Measurements from ENCODE around the gene DNAAF9. TPM values are rescaled to one million over a fixed set of nuclear protein-coding genes. Genes with fewer than 3 reads are reported as not detected.

DNAAF9 gene
- total RNA-seq, 1 experiment from 2014 or later: 4.6 TPM

DNA sequence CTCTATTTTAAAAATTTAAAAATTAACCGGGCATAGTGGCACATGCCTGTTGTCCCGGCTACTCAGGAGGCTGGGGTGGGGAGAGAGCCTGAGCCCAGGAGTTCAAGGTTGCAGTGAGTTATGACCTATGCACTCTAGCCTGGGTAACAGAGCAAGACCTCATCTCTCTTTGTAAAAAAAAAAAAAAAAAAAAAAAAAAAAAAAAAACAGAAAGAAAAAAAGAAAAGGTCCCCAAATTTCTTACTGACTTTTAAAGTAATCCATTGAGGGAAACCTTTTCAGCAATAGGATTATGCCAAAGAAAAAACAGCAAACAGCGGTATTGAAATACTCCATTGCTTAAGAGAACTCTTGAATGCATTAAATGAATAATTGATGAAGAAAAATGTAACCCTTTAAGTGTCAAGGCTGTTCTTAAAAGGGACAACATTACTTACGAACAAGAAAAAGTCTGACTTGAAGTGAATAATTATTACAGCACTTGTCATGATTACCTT lies 6.0 kb upstream of the DNAAF9 start:
- no peaks in the 10 kb centered on the region for H3K9me2 ChIP-seq (ENCODE audit: insufficient read depth)
- H3K27me3 ChIP-seq (ENCODE audit: insufficient read depth, low read length): no peaks in the 10 kb centered on the region
- H3K4me3 ChIP-seq (replicated peaks in 1 of 2; ENCODE audit: low read depth in 1 of 2, low read length in 2 of 2): no peak overlapping the region
- POLR2A ChIA-PET: no interaction called here
- no peak overlapping the region for H2AFZ ChIP-seq (ENCODE audit: low read depth, low read length, poor library complexity, severe bottlenecking)
- no TSS peak for BruUV-seq (replicated peaks)
- DNase-seq (ENCODE audit: low read depth, low spot score) (no peak), ATAC-seq (no peak)
- intact Hi-C loops (cut with micrococcal nuclease): no loop called here
- H3K9ac ChIP-seq (ENCODE audit: low read length): no peak overlapping the region
- RAD21 ChIA-PET (ENCODE audit: low non-redundant PET in 1 of 2, low total read pairs in 2 of 2, uncharacterized antibody in 2 of 2, unreplicated experiment in 2 of 2): no interaction called here
- H3K27ac ChIP-seq (ENCODE audit: low read depth, low read length): no peak overlapping the region
- H3K4me1 ChIP-seq (ENCODE audit: control insufficient read depth in 1 of 2, insufficient read depth in 2 of 2, low read length in 2 of 2): peaks cover 0 to 7% of the 10 kb centered on the region in 2 experiments; a peak in 2 of 4 replicates
- H3K79me2 ChIP-seq (ENCODE audit: insufficient read depth, low read length): no peaks in the 10 kb centered on the region
- H3K36me3 ChIP-seq (ENCODE audit: control insufficient read depth in 1 of 2, insufficient read depth in 2 of 2, low read length in 2 of 2): no peaks in the 10 kb centered on the region
- H3K9me3 ChIP-seq (ENCODE audit: control insufficient read depth in 1 of 2, insufficient read depth in 1 of 2, low read depth in 1 of 2, low read length in 2 of 2): no peaks in the 10 kb centered on the region
- CTCF ChIA-PET: no interaction called here
- TF ChIP-seq CBX3 (IDR thresholded peaks at IDR 0.05; ENCODE audit: low read depth) (no peak), ELF1 (IDR thresholded peaks at IDR 0.05; ENCODE audit: borderline replicate concordance, low read depth) (no peak), EZH2phosphoT487 (IDR thresholded peaks at IDR 0.05; ENCODE audit: borderline replicate concordance) (no peak), SIN3A (IDR thresholded peaks at IDR 0.05; ENCODE audit: low read depth) (no peak), YY1 (IDR thresholded peaks at IDR 0.05; ENCODE audit: extremely low read depth, insufficient replicate concordance, low read depth, low read length) (no peak), TCF7L2 (IDR thresholded peaks at IDR 0.05; ENCODE audit: borderline replicate concordance, extremely low read depth, insufficient read depth, insufficient read length) (no peak), ZNF274 (IDR thresholded peaks at IDR 0.05; ENCODE audit: low read depth, low read length) (no peak), POLR2A (IDR thresholded peaks at IDR 0.05; ENCODE audit: borderline replicate concordance, extremely low read depth, insufficient read depth, insufficient read length) (no peak), SP1 (IDR thresholded peaks at IDR 0.05; ENCODE audit: low read depth) (no peak), POLR2AphosphoS5 (IDR thresholded peaks at IDR 0.05; ENCODE audit: low read depth, low read length) (no peak), EZH2 (IDR thresholded peaks at IDR 0.05) (no peak), RAD21 (IDR thresholded peaks at IDR 0.05; ENCODE audit: low read depth) (no peak), EGR1 (IDR thresholded peaks at IDR 0.05; ENCODE audit: low read depth) (no peak), ZFX (IDR thresholded peaks at IDR 0.05) (no peak), FOSL1 (IDR thresholded peaks at IDR 0.05; ENCODE audit: low read depth) (no peak), JUND (IDR thresholded peaks at IDR 0.05) (no peak)
- TF ChIP-seq, protein P1, sequence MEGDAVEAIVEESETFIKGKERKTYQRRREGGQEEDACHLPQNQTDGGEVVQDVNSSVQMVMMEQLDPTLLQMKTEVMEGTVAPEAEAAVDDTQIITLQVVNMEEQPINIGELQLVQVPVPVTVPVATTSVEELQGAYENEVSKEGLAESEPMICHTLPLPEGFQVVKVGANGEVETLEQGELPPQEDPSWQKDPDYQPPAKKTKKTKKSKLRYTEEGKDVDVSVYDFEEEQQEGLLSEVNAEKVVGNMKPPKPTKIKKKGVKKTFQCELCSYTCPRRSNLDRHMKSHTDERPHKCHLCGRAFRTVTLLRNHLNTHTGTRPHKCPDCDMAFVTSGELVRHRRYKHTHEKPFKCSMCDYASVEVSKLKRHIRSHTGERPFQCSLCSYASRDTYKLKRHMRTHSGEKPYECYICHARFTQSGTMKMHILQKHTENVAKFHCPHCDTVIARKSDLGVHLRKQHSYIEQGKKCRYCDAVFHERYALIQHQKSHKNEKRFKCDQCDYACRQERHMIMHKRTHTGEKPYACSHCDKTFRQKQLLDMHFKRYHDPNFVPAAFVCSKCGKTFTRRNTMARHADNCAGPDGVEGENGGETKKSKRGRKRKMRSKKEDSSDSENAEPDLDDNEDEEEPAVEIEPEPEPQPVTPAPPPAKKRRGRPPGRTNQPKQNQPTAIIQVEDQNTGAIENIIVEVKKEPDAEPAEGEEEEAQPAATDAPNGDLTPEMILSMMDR (IDR thresholded peaks at IDR 0.05 in 2 of 3, conservative IDR thresholded peaks at IDR 0.05 in 1 of 3; ENCODE audit: borderline replicate concordance in 1 of 3, insufficient read depth in 1 of 3, low read depth in 2 of 3, low read length in 2 of 3): no peak
- TF ChIP-seq, protein P2, sequence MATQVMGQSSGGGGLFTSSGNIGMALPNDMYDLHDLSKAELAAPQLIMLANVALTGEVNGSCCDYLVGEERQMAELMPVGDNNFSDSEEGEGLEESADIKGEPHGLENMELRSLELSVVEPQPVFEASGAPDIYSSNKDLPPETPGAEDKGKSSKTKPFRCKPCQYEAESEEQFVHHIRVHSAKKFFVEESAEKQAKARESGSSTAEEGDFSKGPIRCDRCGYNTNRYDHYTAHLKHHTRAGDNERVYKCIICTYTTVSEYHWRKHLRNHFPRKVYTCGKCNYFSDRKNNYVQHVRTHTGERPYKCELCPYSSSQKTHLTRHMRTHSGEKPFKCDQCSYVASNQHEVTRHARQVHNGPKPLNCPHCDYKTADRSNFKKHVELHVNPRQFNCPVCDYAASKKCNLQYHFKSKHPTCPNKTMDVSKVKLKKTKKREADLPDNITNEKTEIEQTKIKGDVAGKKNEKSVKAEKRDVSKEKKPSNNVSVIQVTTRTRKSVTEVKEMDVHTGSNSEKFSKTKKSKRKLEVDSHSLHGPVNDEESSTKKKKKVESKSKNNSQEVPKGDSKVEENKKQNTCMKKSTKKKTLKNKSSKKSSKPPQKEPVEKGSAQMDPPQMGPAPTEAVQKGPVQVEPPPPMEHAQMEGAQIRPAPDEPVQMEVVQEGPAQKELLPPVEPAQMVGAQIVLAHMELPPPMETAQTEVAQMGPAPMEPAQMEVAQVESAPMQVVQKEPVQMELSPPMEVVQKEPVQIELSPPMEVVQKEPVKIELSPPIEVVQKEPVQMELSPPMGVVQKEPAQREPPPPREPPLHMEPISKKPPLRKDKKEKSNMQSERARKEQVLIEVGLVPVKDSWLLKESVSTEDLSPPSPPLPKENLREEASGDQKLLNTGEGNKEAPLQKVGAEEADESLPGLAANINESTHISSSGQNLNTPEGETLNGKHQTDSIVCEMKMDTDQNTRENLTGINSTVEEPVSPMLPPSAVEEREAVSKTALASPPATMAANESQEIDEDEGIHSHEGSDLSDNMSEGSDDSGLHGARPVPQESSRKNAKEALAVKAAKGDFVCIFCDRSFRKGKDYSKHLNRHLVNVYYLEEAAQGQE (IDR thresholded peaks at IDR 0.05; ENCODE audit: low read depth): no peak
- TF ChIP-seq, protein P3, sequence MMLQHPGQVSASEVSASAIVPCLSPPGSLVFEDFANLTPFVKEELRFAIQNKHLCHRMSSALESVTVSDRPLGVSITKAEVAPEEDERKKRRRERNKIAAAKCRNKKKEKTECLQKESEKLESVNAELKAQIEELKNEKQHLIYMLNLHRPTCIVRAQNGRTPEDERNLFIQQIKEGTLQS (IDR thresholded peaks at IDR 0.05): no peak
- TF ChIP-seq, protein P4, sequence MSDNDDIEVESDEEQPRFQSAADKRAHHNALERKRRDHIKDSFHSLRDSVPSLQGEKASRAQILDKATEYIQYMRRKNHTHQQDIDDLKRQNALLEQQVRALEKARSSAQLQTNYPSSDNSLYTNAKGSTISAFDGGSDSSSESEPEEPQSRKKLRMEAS (IDR thresholded peaks at IDR 0.05): no peak
- H4K20me1 ChIP-seq (ENCODE audit: insufficient read depth): no peaks in the 10 kb centered on the region
- no peak overlapping the region for H3K4me2 ChIP-seq (ENCODE audit: low read length)
